GM23338 (cell line): ENCODE results near the gene SLC25A44. TPM values are rescaled to one million over a fixed set of nuclear protein-coding genes. Genes with fewer than 3 reads are reported as not detected.

Experiments
- ATAC-seq: fragments of 200-7000 bp; cut with Tn5 transposase; 3 replicates; pipeline ENCODE4 v1.9.1; 2020
- DNase-seq: peaks from one replicate; pipeline ENCODE4 v3.0.0-alpha.2; 2015; ENCODE audit warnings: low spot score
- H2AFZ ChIP-seq: fragments of 200-600 bp; sonication (generic); 2 replicates; pipeline ENCODE4 v1.8.0; 2016; ENCODE audit warnings: antibody characterized with exemption, mild to moderate bottlenecking, moderate library complexity
- H3F3A ChIP-seq: fragments of 200-600 bp; sonication (generic); replicated peaks from 2 replicates; pipeline ENCODE4 v1.8.0; 2017; ENCODE audit warnings: antibody characterized with exemption, mixed run types, low read depth
- H3K27ac ChIP-seq: fragments of 200-600 bp; sonication (generic); 2 replicates; pipeline ENCODE4 v1.6.1; 2016; ENCODE audit warnings: low read depth
- H3K27me3 ChIP-seq: fragments of 200-600 bp; sonication (generic); 2 replicates; pipeline ENCODE4 v1.8.0; 2016; ENCODE audit warnings: mild to moderate bottlenecking, mixed run types, moderate library complexity; ENCODE audit not compliant: insufficient read depth
- H3K36me3 ChIP-seq: fragments of 200-600 bp; sonication (generic); 2 replicates; pipeline ENCODE4 v1.8.0; 2016; ENCODE audit warnings: mild to moderate bottlenecking; ENCODE audit not compliant: insufficient read depth
- H3K4me1 ChIP-seq: fragments of 200-600 bp; sonication (generic); 2 replicates; pipeline ENCODE4 v1.8.0; 2016; ENCODE audit warnings: mild to moderate bottlenecking, moderate library complexity; ENCODE audit not compliant: insufficient read depth
- H3K4me2 ChIP-seq: fragments of 200-600 bp; sonication (generic); 2 replicates; pipeline ENCODE4 v1.7.1; 2017; ENCODE audit warnings: mixed run types
- H3K4me3 ChIP-seq: fragments of 200-600 bp; sonication (generic); 2 replicates; pipeline ENCODE4 v1.6.1; 2016; ENCODE audit warnings: mixed run types
- H3K79me2 ChIP-seq: fragments of 200-600 bp; sonication (generic); replicated peaks from 2 replicates; pipeline ENCODE4 v1.8.0; 2017; ENCODE audit warnings: mild to moderate bottlenecking; ENCODE audit not compliant: insufficient read depth
- H3K9me2 ChIP-seq: fragments of 200-600 bp; sonication (generic); 2 replicates; pipeline ENCODE4 v1.8.0; 2017; ENCODE audit not compliant: insufficient read depth
- H4K20me1 ChIP-seq: fragments of 200-600 bp; sonication (generic); replicated peaks from 2 replicates; pipeline ENCODE4 v1.8.0; 2017; ENCODE audit warnings: mild to moderate bottlenecking; ENCODE audit not compliant: insufficient read depth
- H3K27ac Mint-ChIP-seq: 2 replicates; pipeline ENCODE4 v1.8.0; 2020; ENCODE audit warnings: inconsistent platforms, mild to moderate bottlenecking, moderate library complexity, mixed read lengths
- H3K27me3 Mint-ChIP-seq: 3 replicates; pipeline ENCODE4 v1.8.0; 2022; ENCODE audit warnings: low read depth, mild to moderate bottlenecking, moderate library complexity, mixed read lengths, inconsistent platforms; ENCODE audit not compliant: insufficient read depth, poor library complexity
- H3K36me3 Mint-ChIP-seq: 3 replicates; pipeline ENCODE4 v1.8.0; 2021; ENCODE audit warnings: low read depth, mild to moderate bottlenecking, inconsistent platforms, moderate library complexity, mixed read lengths
- H3K4me1 Mint-ChIP-seq: 3 replicates; pipeline ENCODE4 v1.8.0; 2020; ENCODE audit warnings: mild to moderate bottlenecking, inconsistent platforms, mixed read lengths
- H3K4me3 Mint-ChIP-seq: 3 replicates; pipeline ENCODE4 v1.8.0; 2021; ENCODE audit warnings: moderate library complexity, mild to moderate bottlenecking, inconsistent platforms, mixed read lengths
- H3K9me3 Mint-ChIP-seq: 3 replicates; pipeline ENCODE4 v1.8.0; 2020; ENCODE audit warnings: moderate library complexity, mild to moderate bottlenecking, inconsistent platforms, mixed read lengths
- CREB1 ChIP-seq: fragments of 250-450 bp; sonication (Bioruptor Pico); IDR thresholded peaks from 2 replicates; pipeline ENCODE4 v1.5.0; 2020; ENCODE audit warnings: low read depth, mild to moderate bottlenecking, moderate library complexity
- EZH2 ChIP-seq: fragments of 200-600 bp; sonication (generic); IDR thresholded peaks from one replicate; pipeline ENCODE4 v1.8.0; 2017; ENCODE audit warnings: antibody characterized with exemption, mild to moderate bottlenecking, low read depth; ENCODE audit not compliant: unreplicated experiment
- EZH2phosphoT487 ChIP-seq: fragments of 200-600 bp; sonication (generic); IDR thresholded peaks from one replicate; pipeline ENCODE4 v1.8.1; 2018; ENCODE audit warnings: antibody characterized with exemption; ENCODE audit not compliant: unreplicated experiment
- NANOG ChIP-seq: IDR thresholded peaks from 2 replicates; pipeline ENCODE4 v1.6.1; 2016; ENCODE audit warnings: antibody characterized with exemption, borderline replicate concordance
- STAT1 ChIP-seq: IDR thresholded peaks from one replicate; pipeline ENCODE4 v1.6.1; 2016; ENCODE audit warnings: antibody characterized with exemption; ENCODE audit not compliant: unreplicated experiment
- ZNF114 ChIP-seq: fragments of 250-450 bp; sonication (Bioruptor Pico); IDR thresholded peaks from 2 replicates; pipeline ENCODE4 v1.5.0; 2020; ENCODE audit warnings: mild to moderate bottlenecking, moderate library complexity
- ZNF331 ChIP-seq: fragments of 250-450 bp; sonication (Bioruptor Pico); IDR thresholded peaks from 2 replicates; pipeline ENCODE4 v1.5.0; 2020; ENCODE audit warnings: low read depth, mild to moderate bottlenecking, moderate library complexity
- polyA plus RNA-seq: library from polyadenylated mRNA; unstranded; fragments of >200 nt; fragmentation: Nextera tagmentation; extraction: Ambion mirVana; gene quantifications from 2 replicates; pipeline ENCODE4 v1.2.1, GENCODE V29; 2016
- total RNA-seq: library from RNA; depleted of rRNA; stranded (reverse); fragments of >200 nt; shearing (Covaris generic); gene quantifications from 2 replicates; pipeline ENCODE4 v1.2.3, GENCODE V29; 2014
- TF ChIP-seq, protein P1 (sequence below), 2 experiments: fragments of 200-600 bp in 1 of 2; sonication (generic) in 1 of 2; conservative IDR thresholded peaks; 2 replicates each; pipeline versions ENCODE4 v1.5.1 to v1.6.1; 2016 to 2017; ENCODE audit warnings: antibody characterized with exemption in 2 of 2, low read depth in 2 of 2, mild to moderate bottlenecking in 2 of 2, moderate library complexity in 1 of 2

The SLC25A44 gene
- total and polyA plus RNA-seq, 2 experiments from 2014 or later = 7.0 to 25.1 TPM

DNA sequence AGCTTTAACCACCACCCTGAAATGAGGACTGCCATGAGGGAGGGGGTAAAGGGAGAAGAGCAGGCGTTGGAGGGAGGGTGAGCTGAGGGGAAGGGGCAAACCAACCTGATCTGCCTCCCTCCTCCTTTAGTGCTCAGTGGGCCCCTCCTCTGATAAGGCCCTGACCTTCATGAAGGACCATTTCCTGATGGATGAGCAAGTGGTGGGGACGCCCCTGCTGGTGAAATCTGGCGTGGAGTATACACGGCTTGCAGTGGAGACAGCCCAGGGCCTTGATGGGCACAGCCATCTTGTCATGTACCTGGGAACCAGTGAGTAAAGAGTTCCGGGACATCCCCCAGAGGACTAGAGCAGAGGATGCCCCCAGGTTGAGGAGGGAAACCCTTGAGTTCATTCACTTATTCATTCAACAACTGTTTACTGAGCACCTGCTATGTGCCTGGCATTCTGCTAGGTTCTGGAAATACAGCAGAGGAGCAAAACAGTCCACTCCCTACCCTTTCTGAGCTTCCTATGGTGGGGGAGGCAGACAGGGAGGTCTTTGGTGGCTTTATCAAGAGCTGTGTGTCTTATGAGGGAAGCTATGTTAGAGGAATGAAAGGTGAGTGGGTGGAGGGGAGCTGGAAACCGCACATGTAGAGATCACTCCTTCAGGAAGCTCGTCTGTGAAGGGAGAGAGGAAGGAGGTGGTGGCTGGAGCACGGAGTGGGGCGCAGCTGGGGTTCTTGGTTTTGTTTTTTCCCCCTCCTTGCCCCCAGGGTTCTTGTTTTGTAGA lies 21.0 kb upstream of the SLC25A44 start:
- TF ChIP-seq CREB1 (CRISPR knock-in tag) (no peak), EZH2 (no peak), ZNF114 (CRISPR knock-in tag) (no peak)
- TF ChIP-seq, protein P1, sequence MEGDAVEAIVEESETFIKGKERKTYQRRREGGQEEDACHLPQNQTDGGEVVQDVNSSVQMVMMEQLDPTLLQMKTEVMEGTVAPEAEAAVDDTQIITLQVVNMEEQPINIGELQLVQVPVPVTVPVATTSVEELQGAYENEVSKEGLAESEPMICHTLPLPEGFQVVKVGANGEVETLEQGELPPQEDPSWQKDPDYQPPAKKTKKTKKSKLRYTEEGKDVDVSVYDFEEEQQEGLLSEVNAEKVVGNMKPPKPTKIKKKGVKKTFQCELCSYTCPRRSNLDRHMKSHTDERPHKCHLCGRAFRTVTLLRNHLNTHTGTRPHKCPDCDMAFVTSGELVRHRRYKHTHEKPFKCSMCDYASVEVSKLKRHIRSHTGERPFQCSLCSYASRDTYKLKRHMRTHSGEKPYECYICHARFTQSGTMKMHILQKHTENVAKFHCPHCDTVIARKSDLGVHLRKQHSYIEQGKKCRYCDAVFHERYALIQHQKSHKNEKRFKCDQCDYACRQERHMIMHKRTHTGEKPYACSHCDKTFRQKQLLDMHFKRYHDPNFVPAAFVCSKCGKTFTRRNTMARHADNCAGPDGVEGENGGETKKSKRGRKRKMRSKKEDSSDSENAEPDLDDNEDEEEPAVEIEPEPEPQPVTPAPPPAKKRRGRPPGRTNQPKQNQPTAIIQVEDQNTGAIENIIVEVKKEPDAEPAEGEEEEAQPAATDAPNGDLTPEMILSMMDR (conservative IDR thresholded peaks at IDR 0.05; ENCODE audit: low read depth in 2 of 2) = peak; percentile 58 to 59
- H3K27ac ChIP-seq = no peak overlapping the region
- H3K79me2 ChIP-seq = no peaks in the 10 kb centered on the region
- H4K20me1 ChIP-seq = no peaks in the 10 kb centered on the region
- H3K9me2 ChIP-seq = no peaks in the 10 kb centered on the region
- H3F3A ChIP-seq = no peaks in the 10 kb centered on the region
- Mint-ChIP-seq H3K27me3 (peaks cover 12% of the 10 kb centered on the region), H3K36me3 (peaks cover 2% of the 10 kb centered on the region; the same call in 1 of the 3 replicates), H3K9me3 (no peaks in the 10 kb centered on the region), H3K4me1 (peaks cover 9% of the 10 kb centered on the region), H3K27ac (no peak overlapping the region), H3K4me3 (no peak overlapping the region)
- DNase-seq = peak; percentile 66
- peaks cover 3% of the 10 kb centered on the region for H3K4me1 ChIP-seq
- H3K36me3 ChIP-seq = no peaks in the 10 kb centered on the region
- H3K27me3 ChIP-seq = no peaks in the 10 kb centered on the region
- H2AFZ ChIP-seq = no peak overlapping the region
- peak; percentile 79 for ATAC-seq
- no peak overlapping the region for H3K4me2 ChIP-seq
- H3K4me3 ChIP-seq = no peak overlapping the region

DNA sequence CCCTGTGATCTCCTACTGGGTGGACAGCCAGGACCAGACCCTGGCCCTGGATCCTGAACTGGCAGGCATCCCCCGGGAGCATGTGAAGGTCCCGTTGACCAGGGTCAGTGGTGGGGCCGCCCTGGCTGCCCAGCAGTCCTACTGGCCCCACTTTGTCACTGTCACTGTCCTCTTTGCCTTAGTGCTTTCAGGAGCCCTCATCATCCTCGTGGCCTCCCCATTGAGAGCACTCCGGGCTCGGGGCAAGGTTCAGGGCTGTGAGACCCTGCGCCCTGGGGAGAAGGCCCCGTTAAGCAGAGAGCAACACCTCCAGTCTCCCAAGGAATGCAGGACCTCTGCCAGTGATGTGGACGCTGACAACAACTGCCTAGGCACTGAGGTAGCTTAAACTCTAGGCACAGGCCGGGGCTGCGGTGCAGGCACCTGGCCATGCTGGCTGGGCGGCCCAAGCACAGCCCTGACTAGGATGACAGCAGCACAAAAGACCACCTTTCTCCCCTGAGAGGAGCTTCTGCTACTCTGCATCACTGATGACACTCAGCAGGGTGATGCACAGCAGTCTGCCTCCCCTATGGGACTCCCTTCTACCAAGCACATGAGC lies 17.2 kb upstream of the SLC25A44 start:
- peaks cover 27% of the 10 kb centered on the region for H3K4me1 Mint-ChIP-seq
- H3K79me2 ChIP-seq = no peaks in the 10 kb centered on the region
- no peaks in the 10 kb centered on the region for H3K9me2 ChIP-seq
- H3K27me3 ChIP-seq = no peaks in the 10 kb centered on the region
- H3K9me3 Mint-ChIP-seq = no peaks in the 10 kb centered on the region
- peaks cover 14% of the 10 kb centered on the region for H3F3A ChIP-seq
- no peak for ATAC-seq
- no peak overlapping the region for H3K4me2 ChIP-seq
- H3K4me3 ChIP-seq = no peak overlapping the region
- H3K27me3 Mint-ChIP-seq = peaks cover 14% of the 10 kb centered on the region
- peaks cover 2% of the 10 kb centered on the region; the same call in 1 of the 3 replicates for H3K36me3 Mint-ChIP-seq
- H4K20me1 ChIP-seq = no peaks in the 10 kb centered on the region
- H2AFZ ChIP-seq = no peak overlapping the region
- TF ChIP-seq ZNF114 (CRISPR knock-in tag) (no peak), NANOG (no peak), STAT1 (no peak), EZH2 (no peak), EZH2phosphoT487 (no peak), ZNF331 (CRISPR knock-in tag) (no peak)
- TF ChIP-seq, protein P1 (conservative IDR thresholded peaks at IDR 0.05; ENCODE audit: low read depth in 2 of 2) = no peak
- no peak overlapping the region for H3K4me3 Mint-ChIP-seq
- H3K36me3 ChIP-seq = no peaks in the 10 kb centered on the region
- H3K27ac Mint-ChIP-seq = no peak overlapping the region
- DNase-seq = no peak
- H3K4me1 ChIP-seq = peaks cover 26% of the 10 kb centered on the region
- H3K27ac ChIP-seq = no peak overlapping the region
